Panc1 (cell line): ENCODE results near the gene TM9SF4.

Source experiments
- POLR2AphosphoS5 ChIP-seq: IDR thresholded peaks from 2 replicates; pipeline ENCODE4 v1.6.1; 2012; ENCODE audit warnings: mild to moderate bottlenecking, low read depth, low read length, moderate library complexity
- TCF7L2 ChIP-seq: IDR thresholded peaks from 2 replicates; pipeline ENCODE4 v1.6.1; 2011; ENCODE audit warnings: mild to moderate bottlenecking, low read depth, low read length, inconsistent platforms
- TF ChIP-seq, protein P1 (sequence below): fragments of 450-650 bp; IDR thresholded peaks from 2 replicates; pipeline ENCODE4 v1.5.1; 2017; ENCODE audit warnings: mild to moderate bottlenecking
- TF ChIP-seq, protein P2 (sequence below), 2 experiments: IDR thresholded peaks; 2 replicates each; pipeline ENCODE4 v1.6.1; 2011 to 2012; ENCODE audit warnings: low read depth in 2 of 2, control low read depth in 1 of 2, low read length in 1 of 2, mild to moderate bottlenecking in 1 of 2, moderate library complexity in 1 of 2; ENCODE audit not compliant: insufficient read depth in 1 of 2

DNA sequence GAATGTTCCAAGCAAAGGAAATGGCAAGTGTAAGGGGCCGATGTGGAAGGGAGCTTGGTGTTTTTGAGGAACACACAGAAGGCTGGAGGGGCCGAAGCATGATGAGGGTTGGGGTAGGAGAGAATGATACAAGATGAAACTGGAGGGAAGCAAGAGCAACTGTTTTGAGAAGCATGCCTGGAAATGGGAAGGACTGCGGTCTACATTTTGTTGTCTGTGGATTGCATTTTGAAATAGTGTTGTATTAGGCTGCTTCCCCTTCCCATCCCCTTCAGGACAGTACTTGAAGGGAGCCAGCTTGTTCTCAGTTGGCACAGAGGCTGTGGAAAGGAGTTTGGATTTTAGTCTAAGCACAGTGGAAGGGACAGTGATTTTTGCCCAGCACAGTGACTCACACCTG lies 2.2 kb downstream of the TM9SF4 start:
- TF ChIP-seq, protein P1, sequence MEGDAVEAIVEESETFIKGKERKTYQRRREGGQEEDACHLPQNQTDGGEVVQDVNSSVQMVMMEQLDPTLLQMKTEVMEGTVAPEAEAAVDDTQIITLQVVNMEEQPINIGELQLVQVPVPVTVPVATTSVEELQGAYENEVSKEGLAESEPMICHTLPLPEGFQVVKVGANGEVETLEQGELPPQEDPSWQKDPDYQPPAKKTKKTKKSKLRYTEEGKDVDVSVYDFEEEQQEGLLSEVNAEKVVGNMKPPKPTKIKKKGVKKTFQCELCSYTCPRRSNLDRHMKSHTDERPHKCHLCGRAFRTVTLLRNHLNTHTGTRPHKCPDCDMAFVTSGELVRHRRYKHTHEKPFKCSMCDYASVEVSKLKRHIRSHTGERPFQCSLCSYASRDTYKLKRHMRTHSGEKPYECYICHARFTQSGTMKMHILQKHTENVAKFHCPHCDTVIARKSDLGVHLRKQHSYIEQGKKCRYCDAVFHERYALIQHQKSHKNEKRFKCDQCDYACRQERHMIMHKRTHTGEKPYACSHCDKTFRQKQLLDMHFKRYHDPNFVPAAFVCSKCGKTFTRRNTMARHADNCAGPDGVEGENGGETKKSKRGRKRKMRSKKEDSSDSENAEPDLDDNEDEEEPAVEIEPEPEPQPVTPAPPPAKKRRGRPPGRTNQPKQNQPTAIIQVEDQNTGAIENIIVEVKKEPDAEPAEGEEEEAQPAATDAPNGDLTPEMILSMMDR = no peak
- TF ChIP-seq TCF7L2 (no peak), POLR2AphosphoS5 (no peak)
- TF ChIP-seq, protein P2, sequence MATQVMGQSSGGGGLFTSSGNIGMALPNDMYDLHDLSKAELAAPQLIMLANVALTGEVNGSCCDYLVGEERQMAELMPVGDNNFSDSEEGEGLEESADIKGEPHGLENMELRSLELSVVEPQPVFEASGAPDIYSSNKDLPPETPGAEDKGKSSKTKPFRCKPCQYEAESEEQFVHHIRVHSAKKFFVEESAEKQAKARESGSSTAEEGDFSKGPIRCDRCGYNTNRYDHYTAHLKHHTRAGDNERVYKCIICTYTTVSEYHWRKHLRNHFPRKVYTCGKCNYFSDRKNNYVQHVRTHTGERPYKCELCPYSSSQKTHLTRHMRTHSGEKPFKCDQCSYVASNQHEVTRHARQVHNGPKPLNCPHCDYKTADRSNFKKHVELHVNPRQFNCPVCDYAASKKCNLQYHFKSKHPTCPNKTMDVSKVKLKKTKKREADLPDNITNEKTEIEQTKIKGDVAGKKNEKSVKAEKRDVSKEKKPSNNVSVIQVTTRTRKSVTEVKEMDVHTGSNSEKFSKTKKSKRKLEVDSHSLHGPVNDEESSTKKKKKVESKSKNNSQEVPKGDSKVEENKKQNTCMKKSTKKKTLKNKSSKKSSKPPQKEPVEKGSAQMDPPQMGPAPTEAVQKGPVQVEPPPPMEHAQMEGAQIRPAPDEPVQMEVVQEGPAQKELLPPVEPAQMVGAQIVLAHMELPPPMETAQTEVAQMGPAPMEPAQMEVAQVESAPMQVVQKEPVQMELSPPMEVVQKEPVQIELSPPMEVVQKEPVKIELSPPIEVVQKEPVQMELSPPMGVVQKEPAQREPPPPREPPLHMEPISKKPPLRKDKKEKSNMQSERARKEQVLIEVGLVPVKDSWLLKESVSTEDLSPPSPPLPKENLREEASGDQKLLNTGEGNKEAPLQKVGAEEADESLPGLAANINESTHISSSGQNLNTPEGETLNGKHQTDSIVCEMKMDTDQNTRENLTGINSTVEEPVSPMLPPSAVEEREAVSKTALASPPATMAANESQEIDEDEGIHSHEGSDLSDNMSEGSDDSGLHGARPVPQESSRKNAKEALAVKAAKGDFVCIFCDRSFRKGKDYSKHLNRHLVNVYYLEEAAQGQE (IDR thresholded peaks at IDR 0.05; ENCODE audit: insufficient read depth in 1 of 2, low read depth in 2 of 2, low read length in 1 of 2) = no peak
